ENCODE data around the gene MAN1A2. TPM values are rescaled to one million over a fixed set of nuclear protein-coding genes. Genes with fewer than 3 reads are reported as not detected.

MAN1A2 gene
- total RNA-seq, 1 donor from 2014 or later: 43.5 TPM

DNA sequence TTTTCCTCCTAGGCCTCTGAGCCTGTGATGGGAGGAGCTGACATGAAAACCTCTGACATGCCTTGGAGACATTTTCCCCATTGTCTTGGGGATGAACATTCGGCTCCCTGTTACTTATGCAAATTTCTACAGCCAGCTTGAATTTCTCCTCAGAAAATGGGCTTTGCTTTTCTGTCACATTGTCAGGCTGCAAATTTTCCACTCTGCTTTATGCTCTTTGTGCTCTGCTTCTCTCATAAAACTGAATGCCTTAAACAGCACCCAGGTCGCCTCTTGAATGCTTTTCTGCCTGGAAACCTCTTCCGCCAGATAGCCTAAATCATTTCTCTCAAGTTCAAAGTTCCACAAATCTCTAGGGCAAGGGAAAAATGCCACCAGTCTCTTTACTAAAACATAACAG is 191.9 kb downstream of the MAN1A2 start:
- Histone ChIP-seq H2AFZ (ENCODE audit: low read depth, low read length) (no peak overlapping the region), H3K79me2 (ENCODE audit: insufficient read depth, low read length) (no peaks in the 10 kb centered on the region), H3K4me3 (ENCODE audit: insufficient read depth, low read depth, low read length) (no peak overlapping the region), H3K9me3 (ENCODE audit: insufficient read depth, low read depth, low read length) (no peaks in the 10 kb centered on the region), H3K9ac (ENCODE audit: low read length) (no peak overlapping the region), H3K27ac (ENCODE audit: low read depth, low read length) (no peak overlapping the region), H3K4me2 (ENCODE audit: low read length) (no peak overlapping the region), H4K20me1 (ENCODE audit: insufficient read depth, low read length) (no peaks in the 10 kb centered on the region), H3K4me1 (ENCODE audit: insufficient read depth, low read length) (no peaks in the 10 kb centered on the region), H3K27me3 (ENCODE audit: insufficient read depth, low read length) (no peaks in the 10 kb centered on the region), H3K36me3 (ENCODE audit: insufficient read depth, low read length) (no peaks in the 10 kb centered on the region)
- no peak for DNase-seq (ENCODE audit: low read depth)
- Mint-ChIP-seq H3K36me3 (ENCODE audit: low read depth, unreplicated experiment) (no peaks in the 10 kb centered on the region), H3K27ac (ENCODE audit: unreplicated experiment) (no peak overlapping the region), H3K9me3 (ENCODE audit: unreplicated experiment) (peaks cover 6% of the 10 kb centered on the region), H3K4me1 (ENCODE audit: low read depth, unreplicated experiment) (peaks cover 2% of the 10 kb centered on the region), H3K4me3 (ENCODE audit: unreplicated experiment) (no peak overlapping the region), H3K27me3 (ENCODE audit: low read depth, unreplicated experiment) (peaks cover 4% of the 10 kb centered on the region)
- FAIRE-seq: no peak
- TF ChIP-seq CTCF (IDR thresholded peaks at IDR 0.05; ENCODE audit: insufficient read depth, low read depth, low read length) (no peak), EZH2 (IDR thresholded peaks at IDR 0.05; ENCODE audit: insufficient read depth, low read length) (no peak)

- no peaks in the 10 kb centered on the region for H3K9me3 ChIP-seq (ENCODE audit: insufficient read depth, low read depth, low read length)
- TF ChIP-seq EZH2 (IDR thresholded peaks at IDR 0.05; ENCODE audit: insufficient read depth, low read length) (no peak), CTCF (IDR thresholded peaks at IDR 0.05; ENCODE audit: insufficient read depth, low read depth, low read length) (no peak)
- H2AFZ ChIP-seq (ENCODE audit: low read depth, low read length): no peak overlapping the region
- H3K27me3 ChIP-seq (ENCODE audit: insufficient read depth, low read length): no peaks in the 10 kb centered on the region
- no peak overlapping the region for H3K4me2 ChIP-seq (ENCODE audit: low read length)
- no peaks in the 10 kb centered on the region for H3K36me3 Mint-ChIP-seq (ENCODE audit: low read depth, unreplicated experiment)
- FAIRE-seq (no peak), DNase-seq (ENCODE audit: low read depth) (no peak)
- no peak overlapping the region for H3K4me3 ChIP-seq (ENCODE audit: insufficient read depth, low read depth, low read length)
- peaks cover 6% of the 10 kb centered on the region for H3K27me3 Mint-ChIP-seq (ENCODE audit: low read depth, unreplicated experiment)
- H3K4me3 Mint-ChIP-seq (ENCODE audit: unreplicated experiment): no peak overlapping the region
- H3K4me1 ChIP-seq (ENCODE audit: insufficient read depth, low read length): no peaks in the 10 kb centered on the region
- H3K36me3 ChIP-seq (ENCODE audit: insufficient read depth, low read length): no peaks in the 10 kb centered on the region
- no peak overlapping the region for H3K27ac Mint-ChIP-seq (ENCODE audit: unreplicated experiment)
- H3K9ac ChIP-seq (ENCODE audit: low read length): no peak overlapping the region
- H3K4me1 Mint-ChIP-seq (ENCODE audit: low read depth, unreplicated experiment): peaks cover 3% of the 10 kb centered on the region
- no peak overlapping the region for H3K27ac ChIP-seq (ENCODE audit: low read depth, low read length)
- no peaks in the 10 kb centered on the region for H4K20me1 ChIP-seq (ENCODE audit: insufficient read depth, low read length)
- H3K79me2 ChIP-seq (ENCODE audit: insufficient read depth, low read length): no peaks in the 10 kb centered on the region
- H3K9me3 Mint-ChIP-seq (ENCODE audit: unreplicated experiment): peaks cover 6% of the 10 kb centered on the region
Observed at GRCh38 chr1:117559985-117560384, 192.7 kb downstream of the MAN1A2 start.

DNA sequence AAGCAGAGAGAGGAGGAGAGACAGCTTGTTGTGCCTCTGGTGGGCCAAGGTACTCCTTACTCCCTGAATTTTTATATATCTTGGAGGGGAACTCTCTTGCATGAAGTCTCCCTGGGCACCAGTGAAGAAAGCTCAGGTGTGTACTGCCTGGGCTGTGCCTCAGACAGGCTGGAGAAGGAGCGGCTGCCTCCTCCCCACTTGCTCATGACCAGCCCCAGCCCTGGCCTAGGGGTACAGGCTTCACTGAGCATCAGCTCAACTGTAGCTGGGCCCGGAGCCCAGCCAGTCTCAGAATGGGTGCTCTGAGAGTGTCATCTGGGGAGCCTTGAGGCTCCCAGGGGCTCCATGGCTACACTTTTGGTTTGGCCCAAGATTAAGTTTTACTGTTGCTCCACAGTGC is 193.8 kb downstream of the MAN1A2 start:
- FAIRE-seq: no peak
- Histone ChIP-seq H3K9me3 (ENCODE audit: insufficient read depth, low read depth, low read length) (no peaks in the 10 kb centered on the region), H3K9ac (ENCODE audit: low read length) (no peak overlapping the region), H2AFZ (ENCODE audit: low read depth, low read length) (no peak overlapping the region), H4K20me1 (ENCODE audit: insufficient read depth, low read length) (no peaks in the 10 kb centered on the region), H3K79me2 (ENCODE audit: insufficient read depth, low read length) (no peaks in the 10 kb centered on the region), H3K27me3 (ENCODE audit: insufficient read depth, low read length) (no peaks in the 10 kb centered on the region), H3K4me2 (ENCODE audit: low read length) (no peak overlapping the region), H3K4me1 (ENCODE audit: insufficient read depth, low read length) (no peaks in the 10 kb centered on the region), H3K27ac (ENCODE audit: low read depth, low read length) (no peak overlapping the region), H3K36me3 (ENCODE audit: insufficient read depth, low read length) (no peaks in the 10 kb centered on the region), H3K4me3 (ENCODE audit: insufficient read depth, low read depth, low read length) (no peak overlapping the region)
- no peak for DNase-seq (ENCODE audit: low read depth)
- peaks cover 6% of the 10 kb centered on the region for H3K27me3 Mint-ChIP-seq (ENCODE audit: low read depth, unreplicated experiment)
- H3K36me3 Mint-ChIP-seq (ENCODE audit: low read depth, unreplicated experiment): no peaks in the 10 kb centered on the region
- H3K27ac Mint-ChIP-seq (ENCODE audit: unreplicated experiment): no peak overlapping the region
- H3K4me1 Mint-ChIP-seq (ENCODE audit: low read depth, unreplicated experiment): peaks cover 3% of the 10 kb centered on the region
- peaks cover 5% of the 10 kb centered on the region for H3K9me3 Mint-ChIP-seq (ENCODE audit: unreplicated experiment)
- no peak overlapping the region for H3K4me3 Mint-ChIP-seq (ENCODE audit: unreplicated experiment)
- TF ChIP-seq CTCF (IDR thresholded peaks at IDR 0.05; ENCODE audit: insufficient read depth, low read depth, low read length) (no peak), EZH2 (IDR thresholded peaks at IDR 0.05; ENCODE audit: insufficient read depth, low read length) (no peak)
